Measurements from ENCODE around the gene MAPK14. TPM values are rescaled to one million over a fixed set of nuclear protein-coding genes. Genes with fewer than 3 reads are reported as not detected.
A peak's percentile ranks its signal among the peaks of the same experiment; 100 is the strongest.

The MAPK14 gene
- total and polyA plus RNA-seq, 9 of the 15 experiments (the other 6 are each of a cell fraction or from before 2014, with no cell fraction given): 8.8 to 62.7 (median 35.5) TPM

DNA sequence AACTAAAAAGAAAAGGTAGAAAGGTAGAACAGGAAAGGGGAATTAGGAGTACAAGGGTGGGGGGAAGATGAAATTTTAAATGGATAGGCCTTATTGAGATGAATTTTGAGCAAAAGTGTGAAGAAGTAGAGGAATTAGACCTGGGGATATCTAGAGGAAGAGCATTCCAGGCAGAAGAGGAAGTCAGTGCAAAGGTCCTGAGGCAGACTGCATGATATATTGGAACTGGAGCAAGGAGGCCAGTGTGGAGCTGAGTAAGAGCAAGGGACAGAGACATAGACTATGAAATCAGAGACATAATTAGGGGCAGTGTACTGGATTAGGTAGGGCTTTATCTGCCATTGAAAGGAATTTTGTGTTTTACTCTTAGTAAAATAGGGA is 40.4 kb downstream of the MAPK14 start (continued):
- peak; percentile 41; the same call in 1 of the 2 replicates for TF ChIP-seq CC2D1A (IDR thresholded peaks at IDR 0.05)
- TF ChIP-seq LARP7 (IDR thresholded peaks at IDR 0.05): peak; percentile 23; the same call in 1 of the 2 replicates
- TF ChIP-seq, protein P1, sequence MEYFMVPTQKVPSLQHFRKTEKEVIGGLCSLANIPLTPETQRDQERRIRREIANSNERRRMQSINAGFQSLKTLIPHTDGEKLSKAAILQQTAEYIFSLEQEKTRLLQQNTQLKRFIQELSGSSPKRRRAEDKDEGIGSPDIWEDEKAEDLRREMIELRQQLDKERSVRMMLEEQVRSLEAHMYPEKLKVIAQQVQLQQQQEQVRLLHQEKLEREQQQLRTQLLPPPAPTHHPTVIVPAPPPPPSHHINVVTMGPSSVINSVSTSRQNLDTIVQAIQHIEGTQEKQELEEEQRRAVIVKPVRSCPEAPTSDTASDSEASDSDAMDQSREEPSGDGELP (CRISPR knock-in tag; IDR thresholded peaks at IDR 0.05; ENCODE audit: borderline replicate concordance): no peak
- 0 out of 4 replicates have a peak, but pooled peaks of 1 of the 2 experiments have one; percentile 9 for TF ChIP-seq ARNT (IDR thresholded peaks at IDR 0.05)
- TF ChIP-seq ZBED1 (IDR thresholded peaks at IDR 0.05): no peak
- peak in 1 of 2 experiments; percentile 24; a peak in 1 of 4 replicates for TF ChIP-seq MLLT1 (IDR thresholded peaks at IDR 0.05)
- TF ChIP-seq ZNF239 (CRISPR knock-in tag; IDR thresholded peaks at IDR 0.05): peak; percentile 9; the same call in 1 of the 2 replicates
- no peak for TF ChIP-seq YY1 (IDR thresholded peaks at IDR 0.05; ENCODE audit: borderline replicate concordance in 1 of 3, control insufficient read depth in 1 of 3, extremely low read depth in 1 of 3, insufficient read depth in 3 of 3, insufficient read length in 1 of 3, insufficient replicate concordance in 2 of 3, low read depth in 1 of 3, low read length in 2 of 3)
- 0 out of 2 replicates have a peak, but pooled peaks have one; percentile 21 for TF ChIP-seq MIER1 (IDR thresholded peaks at IDR 0.05; ENCODE audit: low read depth)
- no peak for TF ChIP-seq ATF2 (CRISPR knock-in tag; IDR thresholded peaks at IDR 0.05)
- no peak for TF ChIP-seq PHF21A (IDR thresholded peaks at IDR 0.05; ENCODE audit: borderline replicate concordance, low read depth)
- peak; percentile 12 for TF ChIP-seq BRD9 (IDR thresholded peaks at IDR 0.05; ENCODE audit: low read depth, partially characterized antibody)
- no peak for TF ChIP-seq ZNF785 (CRISPR knock-in tag; IDR thresholded peaks at IDR 0.05)
- TF ChIP-seq POU5F1 (IDR thresholded peaks at IDR 0.05; ENCODE audit: borderline replicate concordance, low read depth, low read length, partially characterized antibody): no peak
- TF ChIP-seq ATF7 (IDR thresholded peaks at IDR 0.05): 0 out of 2 replicates have a peak, but pooled peaks have one; percentile 6
- TF ChIP-seq SIRT6 (IDR thresholded peaks at IDR 0.05; ENCODE audit: low read depth, low read length): no peak
- TF ChIP-seq ZNF175 (CRISPR knock-in tag; IDR thresholded peaks at IDR 0.05; ENCODE audit: low read depth): no peak
- 0 out of 2 replicates have a peak, but pooled peaks have one; percentile 5 for TF ChIP-seq ZNF3 (CRISPR knock-in tag; IDR thresholded peaks at IDR 0.05)
- TF ChIP-seq, protein P2, sequence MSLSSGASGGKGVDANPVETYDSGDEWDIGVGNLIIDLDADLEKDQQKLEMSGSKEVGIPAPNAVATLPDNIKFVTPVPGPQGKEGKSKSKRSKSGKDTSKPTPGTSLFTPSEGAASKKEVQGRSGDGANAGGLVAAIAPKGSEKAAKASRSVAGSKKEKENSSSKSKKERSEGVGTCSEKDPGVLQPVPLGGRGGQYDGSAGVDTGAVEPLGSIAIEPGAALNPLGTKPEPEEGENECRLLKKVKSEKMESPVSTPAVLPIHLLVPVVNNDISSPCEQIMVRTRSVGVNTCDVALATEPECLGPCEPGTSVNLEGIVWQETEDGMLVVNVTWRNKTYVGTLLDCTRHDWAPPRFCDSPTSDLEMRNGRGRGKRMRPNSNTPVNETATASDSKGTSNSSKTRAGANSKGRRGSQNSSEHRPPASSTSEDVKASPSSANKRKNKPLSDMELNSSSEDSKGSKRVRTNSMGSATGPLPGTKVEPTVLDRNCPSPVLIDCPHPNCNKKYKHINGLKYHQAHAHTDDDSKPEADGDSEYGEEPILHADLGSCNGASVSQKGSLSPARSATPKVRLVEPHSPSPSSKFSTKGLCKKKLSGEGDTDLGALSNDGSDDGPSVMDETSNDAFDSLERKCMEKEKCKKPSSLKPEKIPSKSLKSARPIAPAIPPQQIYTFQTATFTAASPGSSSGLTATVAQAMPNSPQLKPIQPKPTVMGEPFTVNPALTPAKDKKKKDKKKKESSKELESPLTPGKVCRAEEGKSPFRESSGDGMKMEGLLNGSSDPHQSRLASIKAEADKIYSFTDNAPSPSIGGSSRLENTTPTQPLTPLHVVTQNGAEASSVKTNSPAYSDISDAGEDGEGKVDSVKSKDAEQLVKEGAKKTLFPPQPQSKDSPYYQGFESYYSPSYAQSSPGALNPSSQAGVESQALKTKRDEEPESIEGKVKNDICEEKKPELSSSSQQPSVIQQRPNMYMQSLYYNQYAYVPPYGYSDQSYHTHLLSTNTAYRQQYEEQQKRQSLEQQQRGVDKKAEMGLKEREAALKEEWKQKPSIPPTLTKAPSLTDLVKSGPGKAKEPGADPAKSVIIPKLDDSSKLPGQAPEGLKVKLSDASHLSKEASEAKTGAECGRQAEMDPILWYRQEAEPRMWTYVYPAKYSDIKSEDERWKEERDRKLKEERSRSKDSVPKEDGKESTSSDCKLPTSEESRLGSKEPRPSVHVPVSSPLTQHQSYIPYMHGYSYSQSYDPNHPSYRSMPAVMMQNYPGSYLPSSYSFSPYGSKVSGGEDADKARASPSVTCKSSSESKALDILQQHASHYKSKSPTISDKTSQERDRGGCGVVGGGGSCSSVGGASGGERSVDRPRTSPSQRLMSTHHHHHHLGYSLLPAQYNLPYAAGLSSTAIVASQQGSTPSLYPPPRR (CRISPR knock-in tag; IDR thresholded peaks at IDR 0.05; ENCODE audit: borderline replicate concordance): no peak
